ENCODE measurements around the gene ZNF207. TPM values are rescaled to one million over a fixed set of nuclear protein-coding genes. Genes with fewer than 3 reads are reported as not detected.
"Not testable (repeated sequence)": the region's sequence is repeated elsewhere in the genome, so short reads cannot be mapped to it uniquely, and the experiment has no call there.

ZNF207 gene
- total RNA-seq, 1 donor from 2014 or later: 114 TPM

- DNase-seq (ENCODE audit: low read depth, low spot score): no peak
These were observed 36.9 kb downstream of the ZNF207 start for GRCh38 chr17:32386844-32387243.

- not testable (repeated sequence) for DNase-seq (ENCODE audit: low read depth, low spot score)
These were observed 38.2 kb downstream of the ZNF207 start for GRCh38 chr17:32388128-32388527.

GRCh38 chr17:32388613-32389459 is 38.9 kb downstream of the ZNF207 start:
- DNase-seq (ENCODE audit: low read depth, low spot score): no peak

- DNase-seq (ENCODE audit: low read depth, low spot score): no peak
These were observed 43.9 kb downstream of the ZNF207 start for GRCh38 chr17:32393904-32394303.

GRCh38 chr17:32396343-32396742 is 46.4 kb downstream of the ZNF207 start:
- no peak for DNase-seq (ENCODE audit: low read depth, low spot score)

GRCh38 chr17:32398946-32399345 is 49.0 kb downstream of the ZNF207 start:
- no peak for DNase-seq (ENCODE audit: low read depth, low spot score)

GRCh38 chr17:32410085-32410484 is 60.1 kb downstream of the ZNF207 start:
- DNase-seq (ENCODE audit: low read depth, low spot score): not testable (repeated sequence)

GRCh38 chr17:32426894-32427293 is 76.9 kb downstream of the ZNF207 start:
- no peak for DNase-seq (ENCODE audit: low read depth, low spot score)

GRCh38 chr17:32429598-32429997 is 79.6 kb downstream of the ZNF207 start:
- no peak for DNase-seq (ENCODE audit: low read depth, low spot score)

Other genes starting within 250 kb of the ZNF207 start
- 35.6 and 35.9 TPM in 2 replicates for gene RHOT1, start 207.7 kb upstream of the ZNF207 start, total RNA-seq
- gene RHBDL3, start 84.3 kb upstream of the ZNF207 start, total RNA-seq: under 0.01 and 0.14 TPM in 2 replicates
- gene C17orf75, start 8.0 kb upstream of the ZNF207 start, total RNA-seq: 19.4 and 22.6 TPM in 2 replicates
- 144 and 208 TPM in 2 replicates for gene PSMD11, start 94.4 kb downstream of the ZNF207 start, total RNA-seq
- gene CDK5R1, start 136.8 kb downstream of the ZNF207 start, total RNA-seq: 1.8 and 2.7 TPM in 2 replicates

Measured in pulmonary artery endothelial cell (primary cell).